Measurements from ENCODE around the gene GNG5.
"Not testable (repeated sequence)": the region's sequence is repeated elsewhere in the genome, so short reads cannot be mapped to it uniquely, and the experiment has no call there.

The GNG5 gene

DNA sequence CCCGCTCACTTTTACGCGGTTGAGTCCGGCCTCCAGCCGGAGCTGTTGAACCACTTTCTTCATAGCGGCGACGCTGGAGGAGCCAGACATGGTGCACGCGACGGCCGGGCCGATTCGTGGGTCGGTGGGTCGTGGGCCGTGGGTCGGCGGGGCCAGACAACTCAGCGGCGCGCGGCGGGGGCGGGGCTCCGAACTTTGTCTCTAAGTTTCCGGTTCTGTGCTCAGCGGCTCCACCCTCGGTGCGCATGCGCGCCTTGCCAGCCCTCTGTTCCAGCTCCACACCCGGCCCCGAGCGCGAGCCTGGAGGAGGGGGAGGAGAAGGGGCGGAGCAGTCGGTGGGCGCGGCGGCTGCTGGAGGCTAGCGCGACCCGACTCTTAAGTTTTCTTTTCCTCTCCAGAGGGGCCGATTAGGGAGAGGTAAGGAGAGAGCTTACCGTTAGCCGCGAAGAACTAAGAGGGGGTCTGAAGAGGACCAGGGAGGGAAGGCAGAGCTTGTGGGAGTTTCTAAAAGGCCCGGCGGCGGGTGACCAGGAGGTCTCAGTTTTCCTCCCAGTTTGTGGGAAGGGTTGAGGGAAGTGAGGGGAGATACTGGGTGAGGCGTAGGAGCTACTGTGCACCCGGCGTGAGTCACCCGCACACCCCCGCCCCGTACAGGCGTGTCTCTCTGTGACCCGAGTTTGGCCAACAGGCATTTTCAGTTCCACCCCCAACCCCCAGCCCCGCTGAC is at the start of gene GNG5, which contains the start of gene SPATA1:
GNG5 (minus strand) TSS at position 580 of the 727 bp plus-strand sequence; CDS start at position 90, 490 bp downstream.
SPATA1 (plus strand) TSS at position 385 of the 727 bp plus-strand sequence. CDS start 9,974 bp downstream, outside the sequence.
- peak; percentile 95 to 96 (median 96) for DNase-seq (ENCODE audit: low read depth in 3 of 3)

DNA sequence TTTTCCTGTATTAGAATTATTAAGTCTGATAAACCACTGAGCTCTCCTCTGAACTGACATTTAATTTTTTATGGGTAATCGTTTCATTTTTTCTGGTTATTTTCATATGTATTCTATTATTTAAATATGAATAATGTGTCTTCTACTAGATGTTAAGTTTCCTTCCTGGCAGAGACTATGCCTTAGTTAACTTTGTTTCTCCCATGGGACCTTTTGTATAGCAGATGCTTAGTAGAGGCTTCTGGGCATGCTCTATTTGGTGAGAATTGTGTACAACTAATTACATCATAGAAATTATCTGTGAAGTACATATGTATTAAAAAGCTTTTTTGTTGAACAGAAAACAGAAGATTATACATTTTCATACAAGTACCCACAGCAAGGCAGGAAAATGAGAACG is 44.4 kb upstream of the GNG5 start:
- DNase-seq (ENCODE audit: low read depth in 3 of 3): no peak

DNA sequence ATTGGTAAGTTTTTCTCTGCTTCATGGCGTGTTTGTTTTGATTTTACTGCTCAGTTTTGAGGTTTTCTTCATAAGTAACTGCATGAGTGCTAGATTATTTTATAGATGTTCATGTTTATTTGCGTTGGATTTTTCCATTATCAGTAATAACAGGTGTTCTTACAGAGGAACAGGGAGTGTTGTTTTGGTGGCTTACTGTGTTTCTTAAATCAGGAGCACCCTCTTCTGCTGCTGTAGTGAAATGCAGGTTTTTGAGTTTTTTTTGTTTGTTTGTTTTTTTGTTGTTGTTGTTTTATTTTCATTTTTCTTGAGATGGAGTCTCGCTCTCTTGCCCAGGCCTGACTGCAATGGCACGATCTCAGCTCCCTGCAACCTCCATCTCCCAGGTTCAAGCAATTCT is 35.3 kb upstream of the GNG5 start:
- no peak for DNase-seq (ENCODE audit: low read depth in 3 of 3)

DNA sequence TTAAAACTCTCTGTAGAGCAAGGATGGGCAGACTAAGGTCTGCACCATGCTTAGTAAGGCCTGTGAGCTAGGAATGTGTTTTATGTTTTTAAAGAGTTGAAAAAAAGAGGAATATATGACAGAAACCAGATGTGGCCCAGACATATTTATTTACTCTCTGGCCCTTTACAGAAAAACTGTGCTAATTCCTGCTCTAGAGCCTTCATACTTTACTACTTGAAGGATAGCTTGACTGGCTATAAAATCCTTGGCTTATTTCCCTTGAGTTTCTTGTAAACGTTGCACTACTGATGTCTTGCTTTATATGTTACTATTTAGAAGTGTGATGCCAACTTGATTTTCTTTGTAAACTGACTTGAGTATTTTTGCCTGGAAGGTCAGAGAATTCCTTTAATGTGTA is 34.4 kb upstream of the GNG5 start:
- no peak for DNase-seq (ENCODE audit: low read depth in 3 of 3)

DNA sequence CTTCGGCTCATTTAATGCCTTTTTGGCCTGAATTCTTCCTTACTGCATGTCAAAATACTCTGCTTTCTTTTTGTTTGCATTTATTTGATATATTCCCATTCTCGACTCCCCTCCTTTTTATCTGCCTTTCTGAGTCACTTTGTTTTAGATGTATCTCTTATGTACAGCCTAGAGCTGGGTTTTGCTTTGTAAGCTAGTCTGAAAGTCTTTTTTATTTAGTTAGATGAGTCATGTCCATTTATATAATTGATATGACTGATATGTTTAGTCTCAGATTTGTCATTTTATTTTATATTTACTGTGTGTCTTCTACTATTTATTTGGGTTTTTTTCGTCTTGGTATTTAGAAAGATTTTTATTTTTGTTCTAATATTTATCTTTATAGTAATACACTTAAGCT is 33.6 kb upstream of the GNG5 start:
- no peak for DNase-seq (ENCODE audit: low read depth in 3 of 3)

DNA sequence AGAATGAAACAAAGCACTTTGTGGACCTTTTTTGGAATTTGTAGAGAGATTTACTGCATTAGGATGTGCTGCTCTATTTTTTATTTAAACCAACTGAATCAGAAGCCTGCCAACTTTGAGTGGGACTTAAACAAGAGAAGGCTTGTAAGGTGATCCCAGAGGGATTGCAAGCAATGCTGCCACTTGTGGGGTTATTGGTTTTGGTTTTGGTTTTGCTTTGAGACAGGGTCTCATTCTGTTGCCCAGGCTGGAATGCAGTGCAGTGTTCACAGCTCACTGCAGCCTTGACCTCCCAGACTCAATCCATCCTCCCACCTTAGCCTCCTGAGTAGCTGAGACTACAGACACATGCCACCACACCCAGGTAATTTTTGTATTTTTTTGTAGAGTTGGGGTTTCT is 32.2 kb upstream of the GNG5 start:
- no peak for DNase-seq (ENCODE audit: low read depth in 3 of 3)

DNA sequence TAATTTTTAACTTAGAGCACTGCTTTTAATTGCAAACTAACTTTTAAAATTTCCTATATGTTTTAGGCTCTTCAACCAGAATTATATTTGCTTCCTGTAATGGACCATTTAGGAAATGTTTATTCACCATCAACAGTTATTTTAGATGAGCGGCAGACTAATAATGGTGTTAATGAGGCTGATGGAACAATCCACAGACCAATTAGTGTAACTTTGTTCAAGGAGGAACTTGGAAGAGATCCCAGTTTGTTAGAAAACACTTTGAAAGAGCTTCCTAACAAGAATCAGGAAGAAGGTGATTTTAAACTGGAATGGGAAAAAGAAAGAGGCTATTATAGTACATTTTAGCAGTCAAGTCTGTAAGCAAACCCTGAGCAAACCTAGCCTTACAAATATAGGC is 19.4 kb upstream of the GNG5 start:
- DNase-seq (ENCODE audit: low read depth in 3 of 3): no peak

DNA sequence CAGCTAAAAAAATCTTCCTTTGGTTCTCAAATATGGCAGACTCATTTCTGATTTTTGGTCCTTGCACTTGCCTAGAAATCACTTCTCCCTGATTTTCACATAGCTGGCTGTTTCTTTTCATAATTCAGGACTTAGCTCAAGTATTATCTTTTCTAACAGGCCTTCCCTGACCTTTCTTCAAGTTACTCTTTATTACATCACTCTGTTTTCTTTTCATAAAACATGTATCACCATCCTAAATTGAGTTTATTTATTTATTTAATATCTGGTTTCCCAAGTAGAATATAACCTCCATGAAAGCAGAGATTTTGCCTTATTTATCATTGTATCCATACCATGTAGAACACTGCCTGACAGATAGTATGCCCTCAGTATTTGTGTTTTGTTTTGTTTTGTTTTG is 18.2 kb upstream of the GNG5 start:
- no peak for DNase-seq (ENCODE audit: low read depth in 3 of 3)

DNA sequence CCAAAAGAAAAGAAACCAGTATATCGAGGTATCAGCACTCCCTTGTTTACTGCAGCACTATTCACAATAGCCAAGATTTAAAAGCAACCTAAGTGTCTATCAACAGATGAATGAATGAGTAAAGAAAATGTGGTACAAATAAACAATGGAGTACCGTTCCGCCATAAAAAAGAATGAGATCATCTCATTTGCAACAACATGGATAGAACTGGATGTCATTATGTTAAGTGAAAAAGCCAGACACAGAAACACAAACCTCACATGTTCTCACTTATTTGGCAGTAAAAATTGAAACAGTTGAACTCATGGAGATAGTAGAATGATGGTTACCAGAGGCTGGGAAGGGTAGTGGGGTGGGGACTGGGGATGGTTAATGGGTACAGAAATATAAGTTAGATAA is 4.3 kb upstream of the GNG5 start:
- no peak for DNase-seq (ENCODE audit: low read depth in 3 of 3)

DNA sequence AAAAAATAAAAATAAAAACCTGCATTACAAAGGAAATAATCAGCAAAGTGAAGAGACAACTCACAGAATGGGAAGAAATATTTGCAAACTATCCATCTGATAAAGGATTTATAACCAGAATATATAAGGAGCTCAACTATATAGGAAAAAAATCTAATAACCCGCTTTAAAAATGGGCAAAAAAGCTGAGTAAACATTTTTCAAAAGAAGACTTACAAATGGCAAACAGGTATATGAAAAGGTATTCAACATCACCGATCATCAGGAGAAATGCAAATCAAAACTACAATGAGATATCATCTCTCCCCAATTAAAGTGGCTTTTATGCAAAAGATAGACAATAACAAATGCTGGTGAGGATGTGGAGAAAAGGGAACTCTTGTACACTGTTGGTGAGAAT is 3.8 kb upstream of the GNG5 start:
- DNase-seq (ENCODE audit: low read depth in 3 of 3): no peak

DNA sequence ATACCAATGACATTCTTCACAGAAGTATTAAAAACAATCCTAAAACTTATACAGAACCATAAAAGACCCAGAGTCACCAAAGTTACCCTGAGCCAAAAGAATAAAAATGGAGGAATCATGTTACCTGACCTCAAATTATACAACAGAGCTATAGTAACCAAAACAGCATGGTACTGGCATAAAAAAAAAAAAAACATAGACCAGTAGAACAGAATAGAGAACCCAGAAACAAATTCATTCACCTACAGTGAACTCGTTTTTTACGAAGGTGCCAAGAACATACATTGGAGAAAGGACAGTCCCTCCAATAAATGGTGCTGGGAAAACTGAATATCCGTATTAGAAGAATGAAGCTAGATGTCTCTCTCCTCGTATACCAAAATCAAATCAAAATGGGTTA is 2.6 kb upstream of the GNG5 start:
- DNase-seq (ENCODE audit: low read depth in 3 of 3): no peak

DNA sequence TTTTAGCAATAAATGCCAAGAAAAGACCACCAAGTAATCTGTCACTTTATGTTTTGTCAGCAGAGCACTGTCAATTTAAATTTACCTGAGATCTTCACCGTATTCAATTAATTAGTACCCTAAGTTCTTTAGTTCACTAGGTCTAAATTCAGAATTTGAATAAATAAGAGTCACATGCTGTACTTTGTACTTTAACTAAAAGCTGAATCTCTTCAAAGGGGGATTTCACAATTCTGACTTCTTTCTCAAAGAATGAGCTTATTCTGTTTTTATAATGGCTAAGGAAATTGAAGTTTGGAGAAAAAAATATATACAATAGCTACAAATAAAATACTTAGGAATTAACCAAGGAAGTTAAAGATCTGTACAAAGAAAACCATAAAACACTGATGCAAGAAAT is 2.1 kb upstream of the GNG5 start:
- DNase-seq (ENCODE audit: low read depth in 3 of 3): no peak

DNA sequence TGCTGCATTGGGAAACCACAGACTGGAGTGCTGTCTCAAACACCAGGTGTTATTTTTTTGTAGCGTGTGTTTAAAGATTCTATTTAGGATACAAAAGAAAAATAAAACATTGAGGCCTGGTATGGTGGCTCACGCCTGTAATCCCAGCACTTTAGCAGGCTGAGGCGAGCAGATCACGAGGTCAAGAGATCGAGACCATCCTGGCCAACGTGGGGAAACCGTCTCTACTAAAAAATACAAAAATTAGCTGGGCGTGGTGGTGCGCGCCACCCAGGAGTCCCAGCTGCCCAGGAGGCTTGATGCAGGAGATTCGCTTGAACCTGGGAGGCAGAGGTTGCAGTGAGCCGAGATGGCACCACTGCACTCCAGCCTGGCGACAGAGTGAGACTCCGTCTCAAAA is 1.5 kb upstream of the GNG5 start:
- DNase-seq (ENCODE audit: low read depth in 3 of 3): not testable (repeated sequence)

DNA sequence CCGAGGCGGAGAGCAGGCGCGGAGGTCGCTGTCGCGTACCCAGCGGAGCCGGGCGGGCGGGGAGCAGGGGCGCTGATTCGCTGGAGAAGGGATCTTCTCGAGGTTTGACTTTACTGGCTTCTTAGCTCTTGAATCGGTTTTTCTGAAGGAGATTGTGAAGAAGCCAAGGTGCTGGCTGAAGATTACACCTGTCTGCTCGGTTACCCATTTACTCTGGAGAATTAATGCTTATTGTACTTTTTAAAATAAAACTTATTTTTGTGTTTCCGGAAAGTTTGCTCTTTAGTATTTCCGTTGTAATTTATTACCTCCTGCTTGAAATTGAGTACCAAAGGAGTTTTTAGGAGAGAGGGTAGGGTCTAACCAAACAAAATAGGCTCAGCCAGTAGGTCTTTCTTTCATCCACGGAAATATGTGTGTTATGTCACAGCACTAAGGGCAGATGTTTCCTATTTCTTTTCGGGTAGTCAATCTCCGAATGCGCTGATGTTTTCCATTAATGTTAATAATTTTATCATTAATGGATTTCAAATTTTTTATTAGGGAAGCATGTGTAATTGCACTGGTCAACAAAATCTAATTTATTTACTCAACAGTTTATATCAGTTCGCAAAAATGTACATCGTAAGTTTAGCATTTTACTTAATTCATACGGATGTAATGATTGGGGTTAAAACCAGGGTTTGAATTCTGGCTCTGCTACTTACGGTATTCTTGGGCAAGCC is 510 bp upstream of the GNG5 start:
- peak in 1 of 3 donors; percentile 67 for DNase-seq (ENCODE audit: low read depth in 3 of 3)

DNA sequence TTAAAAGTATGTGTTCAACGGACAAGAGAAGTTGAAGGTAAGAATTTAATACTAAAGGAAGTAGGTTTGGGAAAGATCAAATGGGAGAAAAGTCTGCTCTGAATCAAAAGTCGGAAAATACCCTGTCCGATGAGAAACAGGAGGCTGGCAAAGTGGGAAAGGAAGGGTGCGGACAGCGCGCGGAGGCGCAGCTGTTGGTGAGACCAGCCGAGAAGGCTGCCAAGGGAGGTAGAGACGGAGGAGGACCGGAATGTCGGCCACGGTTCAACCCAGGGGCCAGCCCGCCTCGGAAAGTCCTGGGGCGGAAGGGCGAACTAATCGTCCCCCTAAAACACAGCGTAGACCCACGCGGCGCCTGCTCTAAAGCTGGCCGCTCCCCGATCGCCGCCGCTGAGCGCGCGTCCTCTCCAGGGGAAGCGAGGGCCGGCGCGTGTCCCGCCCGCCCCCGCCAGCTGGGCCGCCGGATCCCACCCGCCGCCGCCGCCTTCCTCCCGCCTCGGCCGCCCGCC is 834 bp downstream of the GNG5 start:
- DNase-seq (ENCODE audit: low read depth in 3 of 3): no peak

DNA sequence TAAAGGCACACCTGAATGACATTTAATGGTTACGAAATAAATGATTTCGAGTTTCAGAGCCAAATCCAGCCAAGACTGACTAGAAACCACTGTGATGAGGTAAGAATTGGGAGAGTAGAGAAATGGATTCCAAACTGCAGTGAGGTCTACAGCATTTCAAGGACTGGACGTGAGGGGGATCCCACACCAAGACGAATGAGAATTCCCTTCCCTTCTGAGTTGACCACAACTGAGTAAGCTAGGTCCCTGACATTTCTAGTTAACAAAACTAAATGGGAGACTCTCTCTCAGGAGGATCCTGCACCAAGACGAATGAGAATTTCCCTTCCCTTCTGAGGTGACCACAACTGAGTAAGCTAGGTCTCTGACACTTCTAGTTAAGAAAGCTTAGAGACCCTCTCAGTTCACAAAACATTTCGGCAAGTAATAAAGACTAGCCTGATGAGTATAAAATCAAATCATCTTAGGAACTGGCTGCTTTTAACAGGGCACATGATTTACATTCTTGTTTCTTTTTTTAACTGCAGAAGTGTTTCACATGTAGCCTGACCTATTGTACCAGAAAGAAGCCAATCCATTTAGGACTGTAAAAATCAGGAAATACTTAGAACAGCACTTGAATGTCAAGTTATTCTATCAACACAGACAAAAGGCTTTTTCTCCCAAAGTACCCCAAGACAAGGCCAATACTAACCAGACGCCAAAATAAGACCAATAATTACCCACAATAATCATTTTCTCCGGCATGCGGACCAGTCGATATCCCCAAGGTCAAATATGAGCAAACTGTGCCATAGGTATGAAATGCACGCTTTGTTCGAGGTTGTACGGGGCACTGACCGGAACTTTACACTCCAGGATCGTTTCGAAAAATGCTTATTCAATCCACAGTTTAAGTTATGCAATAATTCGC is 1.5 kb downstream of the GNG5 start:
- DNase-seq (ENCODE audit: low read depth in 3 of 3): no peak

DNA sequence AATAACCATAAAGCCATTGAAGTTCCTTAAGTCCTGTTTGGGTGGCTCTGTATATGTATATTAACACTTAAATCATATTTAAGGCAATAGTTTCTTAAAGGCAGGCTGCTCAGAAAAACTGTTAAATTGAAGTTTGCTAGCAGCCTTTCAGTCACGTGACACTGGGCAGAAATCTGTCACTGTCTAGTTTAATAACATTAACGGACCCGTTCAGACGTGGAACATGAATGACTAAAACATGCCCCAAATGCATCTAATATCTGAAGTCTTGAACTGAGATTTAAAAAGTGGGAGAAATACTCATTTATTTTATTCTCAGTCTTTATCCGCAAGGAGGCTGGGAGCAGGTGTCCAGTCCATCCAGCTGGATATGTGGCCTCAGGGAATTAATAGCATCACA is 3.5 kb downstream of the GNG5 start:
- DNase-seq (ENCODE audit: low read depth in 3 of 3): no peak

DNA sequence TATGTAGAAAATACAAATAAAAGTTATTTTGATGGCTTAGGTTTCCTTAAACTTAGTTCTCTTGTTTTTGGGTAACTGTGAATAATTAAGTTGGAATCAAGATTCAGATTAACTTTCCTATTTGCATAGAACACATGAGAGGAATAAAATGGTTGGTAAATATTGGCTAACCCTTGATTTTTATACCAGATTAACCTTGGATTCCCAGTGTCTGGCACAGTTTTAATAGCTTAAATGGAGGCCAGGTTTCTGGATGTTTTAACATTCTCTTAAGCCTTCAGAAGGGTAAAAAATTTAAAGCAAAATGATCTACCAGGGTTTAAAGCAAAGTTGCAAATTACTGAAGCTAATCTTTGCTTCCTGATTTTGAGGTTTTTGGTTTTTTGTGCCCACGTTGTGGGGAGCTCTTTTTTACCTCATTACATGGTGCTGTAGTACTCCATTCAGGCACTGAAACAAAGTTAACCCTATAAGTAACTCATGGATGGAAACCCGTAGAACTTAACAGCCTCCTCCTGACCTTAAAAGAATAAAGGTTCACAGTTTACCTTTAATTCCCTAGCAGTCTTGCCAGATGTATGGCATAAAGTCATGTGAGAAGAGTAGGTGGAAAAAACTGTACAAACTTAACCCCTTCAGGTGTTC is 8.6 kb downstream of the GNG5 start:
- DNase-seq (ENCODE audit: low read depth in 3 of 3): no peak

DNA sequence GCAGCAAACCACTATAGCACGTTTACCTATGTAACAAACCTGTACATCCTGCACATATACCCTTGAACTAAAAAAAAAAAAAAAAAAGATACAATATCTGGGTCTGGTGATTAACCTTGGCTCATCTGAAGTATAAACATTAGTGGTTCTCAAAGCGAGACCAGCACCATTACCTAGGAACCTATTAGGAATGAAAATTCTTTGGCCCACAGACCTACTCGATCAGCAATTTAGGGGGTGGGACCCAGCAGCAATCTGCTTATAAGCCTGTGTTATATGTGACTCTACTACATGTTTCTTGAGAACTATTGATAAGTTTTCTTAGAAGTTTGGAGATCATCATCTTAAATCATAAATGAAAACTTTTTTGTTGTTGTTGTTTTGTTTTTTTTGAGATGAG is 9.9 kb downstream of the GNG5 start:
- DNase-seq (ENCODE audit: low read depth in 3 of 3): no peak

DNA sequence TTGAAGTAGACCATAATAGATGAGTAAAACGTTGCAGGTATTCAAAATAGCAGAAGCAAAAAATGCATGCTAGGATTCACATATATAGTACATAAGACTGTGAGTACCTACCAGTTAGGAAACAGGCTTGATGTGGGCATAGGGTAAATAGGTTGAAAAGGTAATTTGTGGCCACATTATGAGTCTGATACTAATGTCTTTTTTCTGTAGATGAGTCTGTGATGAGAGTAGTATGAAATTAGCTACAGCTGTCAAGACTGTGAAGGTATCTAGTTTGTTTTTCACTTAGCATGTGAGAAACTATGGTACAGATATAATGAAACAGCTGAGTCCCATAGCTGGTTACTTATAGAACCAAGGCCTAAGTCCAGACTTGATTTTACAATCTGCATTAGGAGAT is 12.6 kb downstream of the GNG5 start:
- DNase-seq (ENCODE audit: low read depth in 3 of 3): no peak

DNA sequence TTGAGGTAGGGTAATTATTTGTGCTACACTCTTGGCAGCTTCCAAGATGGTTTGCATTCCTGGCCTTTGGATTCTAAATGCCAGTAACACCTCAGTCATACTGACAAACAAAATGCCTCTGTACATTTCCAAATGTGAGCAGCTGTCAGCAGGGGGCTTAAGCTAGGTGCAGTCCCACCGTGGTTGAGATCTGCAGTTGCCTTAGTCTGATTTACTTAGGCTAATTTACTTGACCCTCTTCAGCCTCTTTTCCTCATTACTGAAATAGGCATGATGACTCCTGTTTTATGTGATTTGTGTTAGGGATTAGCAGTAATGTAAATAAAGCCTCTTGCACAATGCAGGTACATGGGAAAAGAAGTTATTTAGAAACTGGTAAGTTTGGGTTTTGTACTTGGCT is 13.7 kb downstream of the GNG5 start:
- no peak for DNase-seq (ENCODE audit: low read depth in 3 of 3)

DNA sequence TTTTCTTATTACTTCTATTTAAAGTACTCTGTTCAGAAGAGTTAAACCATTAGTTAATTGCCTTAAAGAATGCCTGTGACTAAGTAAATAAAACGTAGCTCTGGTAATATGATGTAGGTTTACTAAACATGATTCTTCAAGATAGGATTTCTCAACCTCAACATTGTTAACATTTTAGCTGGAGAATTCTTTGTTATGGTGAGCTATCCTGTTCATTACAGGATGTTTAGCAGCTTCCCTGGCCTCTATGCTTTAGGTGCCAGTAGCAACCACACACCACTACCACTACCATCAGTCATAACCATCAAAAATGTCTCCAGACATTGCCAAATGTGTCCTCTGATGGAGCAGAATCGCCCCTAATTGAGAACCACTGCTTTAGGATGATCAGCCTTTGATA is 16.6 kb downstream of the GNG5 start:
- no peak for DNase-seq (ENCODE audit: low read depth in 3 of 3)
